Thoracic aorta (tissue), 2 donors: ENCODE data around the gene WNT3. TPM values are rescaled to one million over a fixed set of nuclear protein-coding genes. Genes with fewer than 3 reads are reported as not detected.
A peak's percentile ranks its signal among the peaks of the same experiment; 100 is the strongest.

Source experiments
- ATAC-seq: fragments of 150-250 bp; one replicate; pipeline ENCODE4 v1.8.0; 2017; ENCODE audit warnings: low read depth; ENCODE audit not compliant: insufficient number of reproducible peaks, low FRiP score
- DNase-seq: peaks from one replicate; pipeline ENCODE4 v3.0.0-alpha.2; 2020; ENCODE audit warnings: low spot score
- H3K27ac ChIP-seq, 2 donors: fragments of 200-600 bp; sonication (generic); 1 replicate in 1 of 2; 2 replicates in 1 of 2; pipeline ENCODE4 v1.5.1; 2016; ENCODE audit warnings: mild to moderate bottlenecking in 2 of 2, moderate library complexity in 2 of 2
- H3K27me3 ChIP-seq: fragments of 200-600 bp; sonication (generic); replicated peaks from 2 replicates; pipeline ENCODE4 v1.6.0; 2016; ENCODE audit warnings: mild to moderate bottlenecking; ENCODE audit not compliant: insufficient read depth
- H3K36me3 ChIP-seq: fragments of 200-600 bp; sonication (generic); one replicate; pipeline ENCODE4 v1.5.1; 2016
- H3K4me1 ChIP-seq, 2 donors: fragments of 200-600 bp; sonication (generic); 1 replicate in 1 of 2; 2 replicates in 1 of 2; pipeline versions ENCODE4 v1.5.1 to v1.6.0; 2016; ENCODE audit warnings: low read depth in 2 of 2, mild to moderate bottlenecking in 1 of 2; ENCODE audit not compliant: control insufficient read depth in 1 of 2
- H3K4me3 ChIP-seq: fragments of 200-600 bp; sonication (generic); 2 replicates; pipeline ENCODE4 v1.5.1; 2016; ENCODE audit warnings: mild to moderate bottlenecking
- H3K9me3 ChIP-seq: fragments of 200-600 bp; sonication (generic); 2 replicates; pipeline ENCODE4 v1.5.1; 2016
- total RNA-seq, 2 donors: library from RNA; depleted of rRNA; stranded (reverse); fragments of >200 nt; gene quantifications; one replicate each; pipeline versions ENCODE4 v1.1.0 to v1.2.3, GENCODE V29; 2016
- TF ChIP-seq, protein P1 (sequence below): fragments of 200-600 bp; sonication (generic); IDR thresholded peaks from one replicate; pipeline ENCODE4 v1.5.1; 2019; ENCODE audit warnings: antibody characterized with exemption

Gene WNT3
- under 1 TPM; 0.27 to 0.35 TPM for total RNA-seq

DNA sequence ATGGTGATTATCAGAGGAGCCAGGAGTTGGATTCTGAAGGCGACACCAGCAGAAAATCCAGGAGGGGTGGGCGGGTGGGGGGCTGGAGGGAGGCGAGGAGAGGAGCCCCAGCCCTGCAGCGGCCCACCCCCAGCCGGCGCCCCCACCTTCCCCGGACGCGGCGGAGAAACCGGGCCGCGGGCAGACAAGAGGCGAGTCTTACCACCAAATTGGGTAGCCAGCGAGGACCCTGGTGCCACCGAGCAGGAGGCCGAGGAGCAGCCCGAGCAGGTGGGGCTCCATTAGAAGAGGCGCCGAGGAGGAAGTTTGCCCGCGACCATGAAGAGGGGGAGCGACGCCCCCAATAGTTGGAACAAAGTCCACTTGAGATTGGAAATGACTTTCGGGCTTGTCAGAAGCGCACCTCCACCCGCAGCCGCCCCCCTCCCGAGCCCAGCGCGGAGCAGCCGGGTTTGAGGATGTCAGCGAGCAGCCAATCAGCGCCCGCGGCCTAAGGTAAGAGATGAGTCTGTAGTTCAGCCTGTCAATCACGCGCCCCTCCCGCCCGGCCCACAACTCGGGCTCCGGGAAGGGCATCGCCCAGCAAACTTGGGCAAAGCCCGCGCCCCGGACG is at the start of gene WNT3:
WNT3 (minus strand) TSS at position 377 of the 613 bp plus-strand sequence; CDS start at position 282, 95 bp downstream.
- Histone ChIP-seq H3K27me3 (peaks cover 5% of the 10 kb centered on the region), H3K4me3 (peak within 1 kb of the TSS; percentile 69), H3K4me1 (peaks cover 14 to 21% of the 10 kb centered on the region in 2 donors), H3K9me3 (no peaks in the 10 kb centered on the region), H3K27ac (no peak within 1 kb of the TSS), H3K36me3 (no peaks in the 10 kb centered on the region)
- TF ChIP-seq, protein P1, sequence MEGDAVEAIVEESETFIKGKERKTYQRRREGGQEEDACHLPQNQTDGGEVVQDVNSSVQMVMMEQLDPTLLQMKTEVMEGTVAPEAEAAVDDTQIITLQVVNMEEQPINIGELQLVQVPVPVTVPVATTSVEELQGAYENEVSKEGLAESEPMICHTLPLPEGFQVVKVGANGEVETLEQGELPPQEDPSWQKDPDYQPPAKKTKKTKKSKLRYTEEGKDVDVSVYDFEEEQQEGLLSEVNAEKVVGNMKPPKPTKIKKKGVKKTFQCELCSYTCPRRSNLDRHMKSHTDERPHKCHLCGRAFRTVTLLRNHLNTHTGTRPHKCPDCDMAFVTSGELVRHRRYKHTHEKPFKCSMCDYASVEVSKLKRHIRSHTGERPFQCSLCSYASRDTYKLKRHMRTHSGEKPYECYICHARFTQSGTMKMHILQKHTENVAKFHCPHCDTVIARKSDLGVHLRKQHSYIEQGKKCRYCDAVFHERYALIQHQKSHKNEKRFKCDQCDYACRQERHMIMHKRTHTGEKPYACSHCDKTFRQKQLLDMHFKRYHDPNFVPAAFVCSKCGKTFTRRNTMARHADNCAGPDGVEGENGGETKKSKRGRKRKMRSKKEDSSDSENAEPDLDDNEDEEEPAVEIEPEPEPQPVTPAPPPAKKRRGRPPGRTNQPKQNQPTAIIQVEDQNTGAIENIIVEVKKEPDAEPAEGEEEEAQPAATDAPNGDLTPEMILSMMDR: no peak
- ATAC-seq (no peak), DNase-seq (no peak)

DNA sequence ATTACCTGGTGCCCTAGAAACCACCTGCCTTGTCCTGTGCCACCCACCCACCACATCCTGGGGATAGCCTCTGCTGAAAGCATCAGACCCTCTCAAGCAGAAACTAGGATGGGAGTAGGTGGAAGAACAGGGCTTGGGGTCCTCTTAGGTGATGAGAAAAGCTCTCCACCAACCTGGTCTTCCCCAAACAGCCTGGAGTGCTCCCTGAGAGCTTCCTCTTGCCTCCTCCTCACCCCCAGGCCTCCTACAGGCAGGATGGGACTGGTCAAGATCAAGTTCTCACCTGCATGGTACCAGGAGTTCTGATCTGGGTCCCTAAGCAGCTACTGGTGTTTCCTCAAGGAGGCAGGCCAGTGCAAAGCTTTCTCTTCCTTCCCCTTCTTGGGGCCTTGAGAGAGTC is 48.3 kb upstream of the WNT3 start:
- Histone ChIP-seq H3K4me3 (no peak overlapping the region), H3K9me3 (no peaks in the 10 kb centered on the region), H3K36me3 (no peaks in the 10 kb centered on the region), H3K27me3 (no peaks in the 10 kb centered on the region), H3K4me1 (no peaks in the 10 kb centered on the region), H3K27ac (no peak overlapping the region)
- DNase-seq (no peak), ATAC-seq (no peak)
- TF ChIP-seq, protein P1: no peak

- Histone ChIP-seq H3K36me3 (no peaks in the 10 kb centered on the region), H3K4me3 (no peak overlapping the region), H3K4me1 (no peaks in the 10 kb centered on the region), H3K9me3 (no peaks in the 10 kb centered on the region), H3K27me3 (no peaks in the 10 kb centered on the region), H3K27ac (no peak overlapping the region)
- TF ChIP-seq, protein P1: no peak
- DNase-seq: no peak
- ATAC-seq: no peak
Observed at GRCh38 chr17:46866325-46866724, 47.8 kb upstream of the WNT3 start.

GRCh38 chr17:46865100-46865499 is 46.6 kb upstream of the WNT3 start:
- H3K9me3 ChIP-seq: no peaks in the 10 kb centered on the region
- H3K27ac ChIP-seq: no peak overlapping the region
- ATAC-seq: no peak
- TF ChIP-seq, protein P1: no peak
- no peak for DNase-seq
- no peaks in the 10 kb centered on the region for H3K36me3 ChIP-seq
- no peaks in the 10 kb centered on the region for H3K4me1 ChIP-seq
- H3K4me3 ChIP-seq: no peak overlapping the region
- no peaks in the 10 kb centered on the region for H3K27me3 ChIP-seq

DNA sequence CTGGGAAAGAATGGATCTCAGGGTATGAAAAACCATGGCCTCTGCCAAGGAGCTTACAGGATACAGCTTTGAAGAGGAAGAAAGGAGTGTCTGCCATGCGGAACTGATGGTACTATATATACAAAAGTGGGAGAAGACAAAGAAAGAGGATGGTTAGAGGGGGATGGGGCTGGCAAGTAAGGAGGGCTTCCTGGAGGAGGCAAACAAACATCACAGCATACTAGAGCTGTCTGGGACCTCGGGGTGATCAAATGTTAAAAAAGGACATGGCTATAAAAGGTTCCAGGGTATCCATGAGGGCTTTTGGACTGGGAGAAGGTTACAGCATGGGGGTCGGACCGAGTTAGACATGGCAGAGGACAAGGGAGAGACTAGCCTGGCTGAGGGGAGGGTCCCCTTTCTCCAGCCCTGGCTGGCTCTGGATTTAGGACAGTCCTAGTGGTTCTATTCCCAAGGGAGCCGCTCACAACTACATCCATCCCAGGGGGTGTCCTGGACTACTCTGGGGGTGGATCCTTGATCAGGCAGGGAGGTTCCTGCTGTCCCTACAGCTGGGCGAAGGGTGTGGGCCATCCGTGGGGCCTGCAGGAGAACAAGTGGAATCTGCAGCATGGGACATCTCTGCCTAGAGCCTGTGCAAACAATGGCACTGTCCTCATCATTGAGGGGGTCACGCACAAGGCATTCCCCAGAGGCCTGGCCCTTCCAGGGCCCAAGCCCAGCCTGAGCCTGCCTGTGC is 45.1 kb upstream of the WNT3 start:
- Histone ChIP-seq H3K9me3 (no peaks in the 10 kb centered on the region), H3K4me3 (no peak overlapping the region), H3K4me1 (no peaks in the 10 kb centered on the region), H3K27me3 (no peaks in the 10 kb centered on the region), H3K36me3 (no peaks in the 10 kb centered on the region), H3K27ac (no peak overlapping the region)
- no peak for DNase-seq
- ATAC-seq: no peak
- TF ChIP-seq, protein P1: no peak
